Progenitor cell of endocrine pancreas (in vitro differentiated cells): ENCODE results near the gene RPL13. TPM values are rescaled to one million over a fixed set of nuclear protein-coding genes. Genes with fewer than 3 reads are reported as not detected.
A peak's percentile ranks its signal among the peaks of the same experiment; 100 is the strongest.

Experiments used
- DNase-seq: peaks from one replicate; pipeline ENCODE4 v3.0.0; 2021; ENCODE audit warnings: low spot score; ENCODE audit not compliant: unreplicated experiment
- H3K27ac Mint-ChIP-seq: 2 replicates; pipeline ENCODE4 v1.8.0; 2021; ENCODE audit warnings: mild to moderate bottlenecking, moderate library complexity, mixed read lengths
- H3K27me3 Mint-ChIP-seq: 2 replicates; pipeline ENCODE4 v1.8.0; 2021; ENCODE audit warnings: mixed read lengths
- H3K36me3 Mint-ChIP-seq: 2 replicates; pipeline ENCODE4 v1.8.0; 2022; ENCODE audit warnings: mixed read lengths; ENCODE audit not compliant: insufficient read depth
- H3K4me1 Mint-ChIP-seq: 2 replicates; pipeline ENCODE4 v1.8.0; 2021; ENCODE audit warnings: low read depth, mixed read lengths
- H3K4me3 Mint-ChIP-seq: 2 replicates; pipeline ENCODE4 v1.8.0; 2021; ENCODE audit warnings: low read depth, mild to moderate bottlenecking, moderate library complexity, mixed read lengths
- H3K9me3 Mint-ChIP-seq: 2 replicates; pipeline ENCODE4 v1.8.0; 2021; ENCODE audit warnings: low read depth, mixed read lengths
- total RNA-seq: library from RNA; stranded (reverse); gene quantifications from 2 replicates; pipeline ENCODE4 v1.2.1, GENCODE V29; 2021
- TF ChIP-seq, protein P1 (sequence below): fragments of 200-600 bp; sonication (generic); IDR thresholded peaks from one replicate; pipeline ENCODE4 v1.5.0; 2021; ENCODE audit warnings: antibody characterized with exemption, mild to moderate bottlenecking; ENCODE audit not compliant: unreplicated experiment

Gene RPL13
- total RNA-seq, 1 donor from 2014 or later = 1,643 TPM

DNA sequence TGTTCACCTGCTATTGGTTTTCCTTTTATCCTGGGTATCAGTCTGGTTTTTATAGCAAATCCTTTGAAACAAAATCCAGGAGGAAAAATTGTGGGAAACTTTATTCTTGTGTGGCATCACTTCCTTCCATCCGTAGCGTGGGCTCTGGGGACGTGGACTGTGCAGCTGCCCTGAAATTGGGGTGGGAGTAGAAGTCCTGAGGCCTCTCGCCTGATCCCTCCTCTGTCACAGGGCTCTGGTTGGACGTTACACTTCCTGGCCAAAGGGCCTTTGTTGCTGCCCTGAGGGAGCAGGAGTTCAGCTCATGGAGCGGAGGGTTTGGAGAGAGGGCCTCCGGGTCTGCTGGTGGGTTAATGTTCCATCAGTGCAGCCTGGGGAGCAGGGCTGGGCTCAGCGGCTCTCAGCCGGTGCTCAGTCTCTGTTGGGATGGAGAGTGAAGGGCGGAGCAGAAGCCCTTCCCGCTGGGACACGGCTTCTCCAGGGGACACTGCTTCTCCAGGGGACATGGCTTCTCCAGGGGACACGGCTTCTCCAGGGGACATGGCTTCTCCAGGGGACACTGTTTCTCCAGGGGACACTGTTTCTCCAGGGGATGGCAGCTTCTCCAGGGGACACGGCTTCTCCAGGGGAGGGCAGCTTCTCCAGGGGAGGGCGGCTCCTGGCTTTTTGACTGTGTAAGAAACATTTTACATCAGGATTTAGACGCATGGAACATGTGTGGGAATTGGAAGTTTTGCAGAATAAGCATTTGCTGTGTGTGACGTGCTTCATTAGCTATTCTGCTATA is 15.2 kb upstream of the RPL13 start:
- Mint-ChIP-seq H3K27me3 (no peaks in the 10 kb centered on the region), H3K4me3 (no peak overlapping the region), H3K4me1 (peaks cover 13% of the 10 kb centered on the region), H3K27ac (peak overlapping the region; percentile 74), H3K9me3 (no peaks in the 10 kb centered on the region), H3K36me3 (peaks cover 11% of the 10 kb centered on the region)
- TF ChIP-seq, protein P1, sequence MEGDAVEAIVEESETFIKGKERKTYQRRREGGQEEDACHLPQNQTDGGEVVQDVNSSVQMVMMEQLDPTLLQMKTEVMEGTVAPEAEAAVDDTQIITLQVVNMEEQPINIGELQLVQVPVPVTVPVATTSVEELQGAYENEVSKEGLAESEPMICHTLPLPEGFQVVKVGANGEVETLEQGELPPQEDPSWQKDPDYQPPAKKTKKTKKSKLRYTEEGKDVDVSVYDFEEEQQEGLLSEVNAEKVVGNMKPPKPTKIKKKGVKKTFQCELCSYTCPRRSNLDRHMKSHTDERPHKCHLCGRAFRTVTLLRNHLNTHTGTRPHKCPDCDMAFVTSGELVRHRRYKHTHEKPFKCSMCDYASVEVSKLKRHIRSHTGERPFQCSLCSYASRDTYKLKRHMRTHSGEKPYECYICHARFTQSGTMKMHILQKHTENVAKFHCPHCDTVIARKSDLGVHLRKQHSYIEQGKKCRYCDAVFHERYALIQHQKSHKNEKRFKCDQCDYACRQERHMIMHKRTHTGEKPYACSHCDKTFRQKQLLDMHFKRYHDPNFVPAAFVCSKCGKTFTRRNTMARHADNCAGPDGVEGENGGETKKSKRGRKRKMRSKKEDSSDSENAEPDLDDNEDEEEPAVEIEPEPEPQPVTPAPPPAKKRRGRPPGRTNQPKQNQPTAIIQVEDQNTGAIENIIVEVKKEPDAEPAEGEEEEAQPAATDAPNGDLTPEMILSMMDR = no peak
- no peak for DNase-seq

DNA sequence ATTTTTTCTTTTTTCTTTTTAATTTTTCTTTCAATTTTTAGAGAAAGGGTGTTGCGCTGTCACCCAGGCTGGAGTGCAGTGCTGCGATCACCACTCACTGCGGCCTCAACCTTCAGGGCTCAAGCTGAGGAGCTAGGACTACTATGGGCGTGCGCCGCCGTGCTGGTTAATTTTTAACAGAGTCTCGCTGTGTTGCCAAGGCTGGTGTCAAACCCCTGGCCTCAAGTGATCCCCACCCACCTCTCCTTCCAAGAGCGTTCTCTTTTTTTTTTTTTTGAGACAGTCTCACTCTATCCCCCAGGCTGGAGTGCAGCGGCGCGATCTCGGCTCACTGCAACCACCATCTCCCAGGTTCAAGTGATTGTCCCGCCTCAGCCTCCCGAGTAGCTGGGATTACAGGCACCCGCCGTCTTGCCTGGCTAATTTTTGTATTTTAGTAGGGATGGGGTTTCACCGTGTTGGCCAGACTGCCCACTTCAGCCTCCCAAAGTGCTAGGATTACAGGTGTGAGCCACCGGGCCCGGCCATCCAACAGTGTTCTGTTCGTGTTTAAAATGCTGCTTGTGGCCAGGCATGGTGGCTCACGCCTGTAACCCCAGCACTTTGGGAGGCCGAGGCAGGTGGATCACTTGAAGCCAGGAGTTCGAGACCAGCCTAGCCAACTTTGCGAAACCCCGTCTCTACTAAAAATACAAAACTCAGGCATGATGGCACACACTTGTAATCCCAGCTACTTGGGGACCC is 14.5 kb upstream of the RPL13 start:
- H3K4me3 Mint-ChIP-seq = no peak overlapping the region
- DNase-seq = peak; percentile 48
- peak overlapping the region; percentile 79 for H3K27ac Mint-ChIP-seq
- no peaks in the 10 kb centered on the region for H3K27me3 Mint-ChIP-seq
- peaks cover 13% of the 10 kb centered on the region for H3K4me1 Mint-ChIP-seq
- no peaks in the 10 kb centered on the region for H3K9me3 Mint-ChIP-seq
- TF ChIP-seq, protein P1 = no peak
- peaks cover 11% of the 10 kb centered on the region for H3K36me3 Mint-ChIP-seq

DNA sequence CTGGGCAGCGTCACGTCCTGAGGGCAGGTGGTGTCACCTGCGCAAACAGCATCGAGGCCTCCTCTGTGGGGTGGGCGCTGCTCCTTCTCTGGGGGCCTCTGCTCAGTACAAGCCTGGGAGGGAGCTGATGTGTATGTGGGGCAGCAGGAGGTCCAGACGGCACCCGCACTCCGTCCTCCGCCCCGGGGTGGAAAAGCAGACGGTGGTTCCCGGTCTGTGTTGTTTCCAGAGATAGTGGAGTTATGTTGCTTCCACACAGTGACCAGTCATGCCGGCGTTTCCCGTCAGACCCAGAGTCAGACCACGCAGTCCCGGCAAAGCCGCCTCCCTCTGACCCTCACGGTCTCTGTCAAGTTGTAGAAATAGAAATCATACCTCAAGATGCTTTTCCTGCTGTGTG is 13.7 kb upstream of the RPL13 start:
- Mint-ChIP-seq H3K9me3 (no peaks in the 10 kb centered on the region), H3K27ac (no peak overlapping the region), H3K4me3 (no peak overlapping the region), H3K4me1 (peaks cover 13% of the 10 kb centered on the region), H3K36me3 (peaks cover 11% of the 10 kb centered on the region), H3K27me3 (no peaks in the 10 kb centered on the region)
- TF ChIP-seq, protein P1 = no peak
- no peak for DNase-seq

DNA sequence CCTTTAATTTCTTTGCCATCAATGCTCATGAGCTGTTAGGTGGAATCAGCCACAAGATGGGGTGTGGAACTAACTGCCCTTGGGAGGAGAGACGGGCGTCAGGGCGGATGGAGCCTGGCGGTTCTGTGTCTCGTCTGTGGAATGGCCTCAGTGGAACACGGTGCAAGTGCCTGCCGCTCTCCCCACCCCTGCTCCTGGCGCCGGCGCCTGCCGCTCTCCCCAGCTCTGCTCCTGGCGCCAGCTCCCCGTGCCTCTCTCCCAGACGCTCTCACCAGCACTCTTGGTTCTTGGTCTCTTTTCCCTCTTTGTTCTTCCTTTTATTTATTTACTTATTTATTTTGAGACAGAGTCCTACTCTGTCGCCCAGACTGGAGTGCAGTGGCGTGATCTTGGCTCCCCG is 13.2 kb upstream of the RPL13 start:
- Mint-ChIP-seq H3K27ac (no peak overlapping the region), H3K27me3 (no peaks in the 10 kb centered on the region), H3K9me3 (no peaks in the 10 kb centered on the region), H3K36me3 (peaks cover 11% of the 10 kb centered on the region), H3K4me3 (no peak overlapping the region), H3K4me1 (peaks cover 13% of the 10 kb centered on the region)
- no peak for DNase-seq
- TF ChIP-seq, protein P1 = no peak

DNA sequence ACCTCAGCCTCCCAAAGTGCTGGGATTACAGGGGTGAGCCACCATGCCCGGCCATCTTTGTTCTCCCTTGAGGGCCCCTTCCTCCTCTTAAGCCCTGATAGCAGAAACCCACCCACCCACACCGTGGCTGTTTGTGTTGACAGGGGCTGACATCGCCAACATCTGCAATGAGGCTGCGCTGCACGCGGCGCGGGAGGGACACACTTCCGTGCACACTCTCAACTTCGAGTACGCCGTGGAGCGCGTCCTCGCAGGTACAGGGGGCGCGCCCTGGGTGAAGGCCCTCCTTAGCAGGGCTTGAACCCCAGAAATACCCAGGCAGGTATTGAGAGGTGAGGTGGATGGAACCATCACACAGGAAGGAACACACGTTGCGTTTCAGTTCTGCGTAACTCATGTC is 12.6 kb upstream of the RPL13 start:
- Mint-ChIP-seq H3K27me3 (no peaks in the 10 kb centered on the region), H3K9me3 (no peaks in the 10 kb centered on the region), H3K27ac (no peak overlapping the region), H3K4me3 (no peak overlapping the region), H3K36me3 (peaks cover 10% of the 10 kb centered on the region), H3K4me1 (peaks cover 13% of the 10 kb centered on the region)
- TF ChIP-seq, protein P1 = no peak
- no peak for DNase-seq
